Adipocyte (in vitro differentiated cells): Measurements from ENCODE around the gene EFNB2.

Source experiments
- DNase-seq: peaks from one replicate; pipeline ENCODE4 v3.0.0-alpha.2; 2015; ENCODE audit warnings: low read depth
- H3K27me3 ChIP-seq: replicated peaks from 2 replicates; pipeline ENCODE4 v1.7.0; 2013; ENCODE audit warnings: mild to moderate bottlenecking, low read length, moderate library complexity; ENCODE audit not compliant: control insufficient read depth, insufficient read depth
- H3K36me3 ChIP-seq: 2 replicates; pipeline ENCODE4 v1.7.0; 2013; ENCODE audit warnings: low read length, mild to moderate bottlenecking, moderate library complexity; ENCODE audit not compliant: control insufficient read depth, insufficient read depth, severe bottlenecking
- H3K4me1 ChIP-seq: 2 replicates; pipeline ENCODE4 v1.7.0; 2013; ENCODE audit warnings: mild to moderate bottlenecking, low read length, moderate library complexity; ENCODE audit not compliant: control insufficient read depth, insufficient read depth
- H3K4me3 ChIP-seq: 2 replicates; pipeline ENCODE4 v1.7.0; 2013; ENCODE audit warnings: mild to moderate bottlenecking, low read length, moderate library complexity
- H3K9ac ChIP-seq: 2 replicates; pipeline ENCODE4 v1.7.0; 2013; ENCODE audit warnings: mild to moderate bottlenecking, low read length, moderate library complexity
- H3K9me3 ChIP-seq: 2 replicates; pipeline ENCODE4 v1.7.0; 2013; ENCODE audit warnings: mild to moderate bottlenecking, low read length, moderate library complexity; ENCODE audit not compliant: control insufficient read depth

The EFNB2 gene

GRCh38 chr13:106522898-106523525 lies 12.4 kb downstream of the EFNB2 start:
- Histone ChIP-seq H3K4me3 (no peak overlapping the region), H3K9ac (no peak overlapping the region), H3K9me3 (no peaks in the 10 kb centered on the region), H3K36me3 (no peaks in the 10 kb centered on the region), H3K4me1 (no peaks in the 10 kb centered on the region), H3K27me3 (no peaks in the 10 kb centered on the region)
- DNase-seq: no peak

- Histone ChIP-seq H3K4me3 (no peak overlapping the region), H3K4me1 (no peaks in the 10 kb centered on the region), H3K27me3 (no peaks in the 10 kb centered on the region), H3K36me3 (no peaks in the 10 kb centered on the region), H3K9me3 (no peaks in the 10 kb centered on the region), H3K9ac (no peak overlapping the region)
- DNase-seq: no peak
These were observed 13.3 kb downstream of the EFNB2 start for GRCh38 chr13:106522112-106522705.

GRCh38 chr13:106521095-106521799 lies 14.2 kb downstream of the EFNB2 start:
- Histone ChIP-seq H3K9me3 (no peaks in the 10 kb centered on the region), H3K4me3 (no peak overlapping the region), H3K4me1 (no peaks in the 10 kb centered on the region), H3K27me3 (no peaks in the 10 kb centered on the region), H3K36me3 (no peaks in the 10 kb centered on the region), H3K9ac (no peak overlapping the region)
- peak; percentile 28 for DNase-seq

GRCh38 chr13:106520251-106521054 lies 15.0 kb downstream of the EFNB2 start:
- no peak overlapping the region for H3K4me3 ChIP-seq

GRCh38 chr13:106518512-106518911 lies 16.9 kb downstream of the EFNB2 start:
- Histone ChIP-seq H3K4me1 (no peaks in the 10 kb centered on the region), H3K27me3 (no peaks in the 10 kb centered on the region), H3K4me3 (no peak overlapping the region), H3K9ac (no peak overlapping the region), H3K36me3 (no peaks in the 10 kb centered on the region), H3K9me3 (no peaks in the 10 kb centered on the region)
- no peak for DNase-seq

More at GRCh38 chr13:106520251-106521054, 15.0 kb downstream of the EFNB2 start:
- Histone ChIP-seq H3K4me1 (no peaks in the 10 kb centered on the region), H3K9me3 (no peaks in the 10 kb centered on the region), H3K9ac (no peak overlapping the region), H3K27me3 (no peaks in the 10 kb centered on the region), H3K36me3 (no peaks in the 10 kb centered on the region)
- DNase-seq: peak; percentile 61

GRCh38 chr13:106517109-106517847 lies 18.2 kb downstream of the EFNB2 start:
- DNase-seq: no peak
- no peaks in the 10 kb centered on the region for H3K36me3 ChIP-seq
- no peak overlapping the region for H3K9ac ChIP-seq
- H3K27me3 ChIP-seq: no peaks in the 10 kb centered on the region
- H3K4me1 ChIP-seq: no peaks in the 10 kb centered on the region
- no peaks in the 10 kb centered on the region for H3K9me3 ChIP-seq
- H3K4me3 ChIP-seq: no peak overlapping the region

- DNase-seq: no peak
- no peak overlapping the region for H3K9ac ChIP-seq
- no peaks in the 10 kb centered on the region for H3K9me3 ChIP-seq
- H3K4me1 ChIP-seq: no peaks in the 10 kb centered on the region
- no peaks in the 10 kb centered on the region for H3K27me3 ChIP-seq
- no peaks in the 10 kb centered on the region for H3K36me3 ChIP-seq
- H3K4me3 ChIP-seq: no peak overlapping the region
These were observed 19.7 kb downstream of the EFNB2 start for GRCh38 chr13:106515635-106516254.

GRCh38 chr13:106514928-106515634 lies 20.4 kb downstream of the EFNB2 start:
- H3K9me3 ChIP-seq: no peaks in the 10 kb centered on the region
- no peaks in the 10 kb centered on the region for H3K4me1 ChIP-seq
- no peak overlapping the region for H3K4me3 ChIP-seq
- H3K9ac ChIP-seq: no peak overlapping the region
- no peaks in the 10 kb centered on the region for H3K27me3 ChIP-seq
- no peaks in the 10 kb centered on the region for H3K36me3 ChIP-seq
- DNase-seq: no peak

- H3K9ac ChIP-seq: no peak overlapping the region
- no peaks in the 10 kb centered on the region for H3K9me3 ChIP-seq
- H3K4me1 ChIP-seq: no peaks in the 10 kb centered on the region
- DNase-seq: no peak
- H3K4me3 ChIP-seq: no peak overlapping the region
- no peaks in the 10 kb centered on the region for H3K27me3 ChIP-seq
- no peaks in the 10 kb centered on the region for H3K36me3 ChIP-seq
These were observed 22.2 kb downstream of the EFNB2 start for GRCh38 chr13:106513025-106513983.
